Hepatocyte (in vitro differentiated cells): ENCODE data around the gene ACYP2. TPM values are rescaled to one million over a fixed set of nuclear protein-coding genes. Genes with fewer than 3 reads are reported as not detected.

Experiments used
- DNase-seq: peaks from one replicate; pipeline ENCODE4 v3.0.0-alpha.2; 2016; ENCODE audit warnings: low spot score
- H2AFZ ChIP-seq: fragments of 200-600 bp; sonication (generic); 2 replicates; pipeline ENCODE4 v1.6.0; 2016; ENCODE audit warnings: antibody characterized with exemption, mild to moderate bottlenecking
- H3K27ac ChIP-seq: fragments of 200-600 bp; sonication (generic); 2 replicates; pipeline ENCODE4 v1.5.1; 2016; ENCODE audit warnings: mild to moderate bottlenecking
- H3K27me3 ChIP-seq: fragments of 200-600 bp; sonication (generic); 2 replicates; pipeline ENCODE4 v1.6.1; 2016
- H3K36me3 ChIP-seq: fragments of 200-600 bp; sonication (generic); replicated peaks from 2 replicates; pipeline ENCODE4 v1.5.1; 2016; ENCODE audit warnings: low read depth; ENCODE audit not compliant: insufficient read depth
- H3K4me1 ChIP-seq: fragments of 200-600 bp; sonication (generic); 2 replicates; pipeline ENCODE4 v1.5.1; 2016; ENCODE audit warnings: mild to moderate bottlenecking, moderate library complexity; ENCODE audit not compliant: insufficient read depth
- H3K4me2 ChIP-seq: fragments of 200-600 bp; sonication (generic); 2 replicates; pipeline ENCODE4 v1.6.0; 2016
- H3K4me3 ChIP-seq: fragments of 200-600 bp; sonication (generic); 2 replicates; pipeline ENCODE4 v1.5.1; 2016; ENCODE audit warnings: mild to moderate bottlenecking
- H3K79me2 ChIP-seq: fragments of 200-600 bp; sonication (generic); 2 replicates; pipeline ENCODE4 v1.6.0; 2017; ENCODE audit warnings: mild to moderate bottlenecking
- H3K9me2 ChIP-seq: fragments of 200-600 bp; sonication (generic); replicated peaks from 2 replicates; pipeline ENCODE4 v1.6.0; 2017; ENCODE audit warnings: mild to moderate bottlenecking; ENCODE audit not compliant: insufficient read depth
- H3K9me3 ChIP-seq: fragments of 200-600 bp; sonication (generic); 2 replicates; pipeline ENCODE4 v1.5.1; 2016; ENCODE audit warnings: low read depth, mild to moderate bottlenecking
- H4K20me1 ChIP-seq: fragments of 200-600 bp; sonication (generic); 2 replicates; pipeline ENCODE4 v1.6.0; 2016; ENCODE audit warnings: mild to moderate bottlenecking; ENCODE audit not compliant: insufficient read depth, poor library complexity, severe bottlenecking
- CTCF ChIP-seq: fragments of 200-600 bp; sonication (generic); IDR thresholded peaks from 2 replicates; pipeline ENCODE4 v1.5.1; 2016; ENCODE audit warnings: antibody characterized with exemption, mild to moderate bottlenecking; ENCODE audit not compliant: poor library complexity
- EZH2 ChIP-seq: fragments of 200-600 bp; sonication (generic); IDR thresholded peaks from 2 replicates; pipeline ENCODE4 v1.6.1; 2016; ENCODE audit warnings: antibody characterized with exemption, mild to moderate bottlenecking, borderline replicate concordance
- EZH2phosphoT487 ChIP-seq: fragments of 200-600 bp; sonication (generic); IDR thresholded peaks from one replicate; pipeline ENCODE4 v1.6.1; 2018; ENCODE audit warnings: antibody characterized with exemption, mild to moderate bottlenecking, low read depth, moderate library complexity; ENCODE audit not compliant: unreplicated experiment, severe bottlenecking
- WGBS: methylation state at CpG from one replicate; pipeline ENCODE4 v1.1.6; 2016; ENCODE audit warnings: low lambda C conversion rate; ENCODE audit errors: missing lambda C conversion rate; 5-methylcytosine and 5-hydroxymethylcytosine counted together
- polyA plus RNA-seq: library from polyadenylated mRNA; unstranded; fragments of >200 nt; fragmentation: Nextera tagmentation; extraction: Ambion mirVana; gene quantifications from 2 replicates; pipeline ENCODE4 v1.2.1, GENCODE V29; 2016
- total RNA-seq: library from RNA; depleted of rRNA; stranded (reverse); fragments of >200 nt; gene quantifications from 2 replicates; pipeline ENCODE4 v1.2.3, GENCODE V29; 2014

ACYP2 gene
- total and polyA plus RNA-seq, 2 experiments from 2014 or later, result 22.5 to 30.9 TPM

GRCh38 chr2:54255230-54256090 is 140.0 kb downstream of the ACYP2 start:
- no peaks in the 10 kb centered on the region for H3K9me3 ChIP-seq
- no peak overlapping the region for H2AFZ ChIP-seq
- no peaks in the 10 kb centered on the region for H3K4me1 ChIP-seq
- WGBS, result 98% methylated on average over 37 of the region's 37 CpGs
- no peak overlapping the region for H3K4me3 ChIP-seq
- H3K27ac ChIP-seq, result no peak overlapping the region
- no peaks in the 10 kb centered on the region for H3K27me3 ChIP-seq
- H3K9me2 ChIP-seq, result no peaks in the 10 kb centered on the region
- no peak for DNase-seq
- no peaks in the 10 kb centered on the region for H3K79me2 ChIP-seq
- no peak overlapping the region for H3K4me2 ChIP-seq
- no peaks in the 10 kb centered on the region for H3K36me3 ChIP-seq
- no peaks in the 10 kb centered on the region for H4K20me1 ChIP-seq
- TF ChIP-seq CTCF (no peak), EZH2phosphoT487 (no peak), EZH2 (no peak)

- no peaks in the 10 kb centered on the region for H3K9me2 ChIP-seq
Observed at GRCh38 chr2:54256091-54256694, 140.8 kb downstream of the ACYP2 start, which contains the start of gene TSPYL6. TSS of gene TSPYL6 (minus strand) at chr2:54256229. CDS start at chr2:54256151, 78 bp downstream.

GRCh38 chr2:54258166-54258565 is 142.8 kb downstream of the ACYP2 start:
- DNase-seq, result no peak
- H3K4me1 ChIP-seq, result peaks cover 15% of the 10 kb centered on the region
- no peak overlapping the region for H3K27ac ChIP-seq
- H3K36me3 ChIP-seq, result no peaks in the 10 kb centered on the region
- H3K9me2 ChIP-seq, result no peaks in the 10 kb centered on the region
- no peaks in the 10 kb centered on the region for H3K27me3 ChIP-seq
- H3K9me3 ChIP-seq, result no peaks in the 10 kb centered on the region
- 69% methylated on average over 2 of the region's 2 CpGs for WGBS
- no peaks in the 10 kb centered on the region for H3K79me2 ChIP-seq
- H3K4me2 ChIP-seq, result no peak overlapping the region
- no peak overlapping the region for H3K4me3 ChIP-seq
- TF ChIP-seq EZH2 (no peak), CTCF (no peak), EZH2phosphoT487 (no peak)
- no peak overlapping the region for H2AFZ ChIP-seq
- no peaks in the 10 kb centered on the region for H4K20me1 ChIP-seq

More at GRCh38 chr2:54256091-54256694, 140.8 kb downstream of the ACYP2 start, which contains the start of gene TSPYL6:
- Histone ChIP-seq H3K4me3 (no peak within 1 kb of the TSS), H2AFZ (no peak within 1 kb of the TSS), H3K36me3 (no peaks in the 10 kb centered on the region), H3K79me2 (no peaks in the 10 kb centered on the region), H3K27me3 (no peaks in the 10 kb centered on the region), H3K27ac (no peak within 1 kb of the TSS), H3K4me1 (peaks cover 6% of the 10 kb centered on the region), H3K9me3 (no peaks in the 10 kb centered on the region), H4K20me1 (no peaks in the 10 kb centered on the region), H3K4me2 (no peak within 1 kb of the TSS)
- no peak for TF ChIP-seq EZH2
- no peak for DNase-seq
- WGBS, result 98% methylated on average over 25 of the region's 25 CpGs
